Measurements from ENCODE around the gene CDH23. TPM values are rescaled to one million over a fixed set of nuclear protein-coding genes. Genes with fewer than 3 reads are reported as not detected.

The CDH23 gene
- total RNA-seq, 1 experiment from 2014 or later = not detected

DNA sequence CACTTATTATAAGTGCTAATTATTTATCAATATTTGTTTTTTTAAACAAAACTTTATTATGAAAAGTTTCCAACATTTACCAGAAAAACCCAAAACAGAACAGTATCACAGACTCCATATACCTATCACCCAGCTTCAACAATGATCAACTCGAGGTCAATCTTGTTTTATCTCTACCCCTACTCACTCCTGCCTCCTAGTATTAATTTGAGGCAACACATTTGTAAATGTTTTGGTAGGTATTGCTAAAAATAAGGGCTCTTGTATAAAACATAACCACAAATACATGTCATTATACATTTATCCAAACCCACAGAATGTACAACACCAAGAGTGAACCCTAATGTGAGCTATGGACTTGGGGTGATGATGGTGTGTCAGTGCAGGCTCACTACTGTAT is 15.9 kb upstream of the CDH23 start:
- Histone ChIP-seq H3K4me1 (ENCODE audit: insufficient read depth, low read length) (peaks cover 9% of the 10 kb centered on the region), H2AFZ (ENCODE audit: low read length) (no peak overlapping the region), H4K20me1 (ENCODE audit: low read length) (no peaks in the 10 kb centered on the region), H3F3A (ENCODE audit: low read length, unreplicated experiment) (no peaks in the 10 kb centered on the region), H3K27ac (ENCODE audit: low read length) (no peak overlapping the region), H3K9me3 (ENCODE audit: low read length) (no peaks in the 10 kb centered on the region), H3K9me2 (replicated peaks; ENCODE audit: low read length) (no peaks in the 10 kb centered on the region), H3K4me2 (ENCODE audit: low read length) (no peak overlapping the region), H3K4me3 (ENCODE audit: low read length) (no peak overlapping the region), H3K36me3 (ENCODE audit: low read depth, low read length) (no peaks in the 10 kb centered on the region), H3K27me3 (ENCODE audit: low read length) (no peaks in the 10 kb centered on the region), H3K79me2 (ENCODE audit: low read length) (no peaks in the 10 kb centered on the region), H3K9ac (ENCODE audit: low read length) (no peak overlapping the region)
- DNase-seq (no peak), ATAC-seq (no peak)
- ChIA-PET CTCF (no interaction called here), POLR2A (ENCODE audit: unreplicated experiment) (no interaction called here)
- TF ChIP-seq, protein P1, sequence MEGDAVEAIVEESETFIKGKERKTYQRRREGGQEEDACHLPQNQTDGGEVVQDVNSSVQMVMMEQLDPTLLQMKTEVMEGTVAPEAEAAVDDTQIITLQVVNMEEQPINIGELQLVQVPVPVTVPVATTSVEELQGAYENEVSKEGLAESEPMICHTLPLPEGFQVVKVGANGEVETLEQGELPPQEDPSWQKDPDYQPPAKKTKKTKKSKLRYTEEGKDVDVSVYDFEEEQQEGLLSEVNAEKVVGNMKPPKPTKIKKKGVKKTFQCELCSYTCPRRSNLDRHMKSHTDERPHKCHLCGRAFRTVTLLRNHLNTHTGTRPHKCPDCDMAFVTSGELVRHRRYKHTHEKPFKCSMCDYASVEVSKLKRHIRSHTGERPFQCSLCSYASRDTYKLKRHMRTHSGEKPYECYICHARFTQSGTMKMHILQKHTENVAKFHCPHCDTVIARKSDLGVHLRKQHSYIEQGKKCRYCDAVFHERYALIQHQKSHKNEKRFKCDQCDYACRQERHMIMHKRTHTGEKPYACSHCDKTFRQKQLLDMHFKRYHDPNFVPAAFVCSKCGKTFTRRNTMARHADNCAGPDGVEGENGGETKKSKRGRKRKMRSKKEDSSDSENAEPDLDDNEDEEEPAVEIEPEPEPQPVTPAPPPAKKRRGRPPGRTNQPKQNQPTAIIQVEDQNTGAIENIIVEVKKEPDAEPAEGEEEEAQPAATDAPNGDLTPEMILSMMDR (conservative IDR thresholded peaks at IDR 0.05; ENCODE audit: low read depth, low read length) = no peak
- TF ChIP-seq EZH2 (IDR thresholded peaks at IDR 0.05; ENCODE audit: low read length, unreplicated experiment) (no peak), EZH2phosphoT487 (IDR thresholded peaks at IDR 0.05; ENCODE audit: borderline replicate concordance, low read length) (no peak)
- intact Hi-C loops (cut with micrococcal nuclease) = loop anchor here (10.0 kb wide), 2 partner anchors 184 to 324 kb away; no protein-coding TSS in a partner anchor
- BruUV-seq (replicated peaks) = no TSS peak

DNA sequence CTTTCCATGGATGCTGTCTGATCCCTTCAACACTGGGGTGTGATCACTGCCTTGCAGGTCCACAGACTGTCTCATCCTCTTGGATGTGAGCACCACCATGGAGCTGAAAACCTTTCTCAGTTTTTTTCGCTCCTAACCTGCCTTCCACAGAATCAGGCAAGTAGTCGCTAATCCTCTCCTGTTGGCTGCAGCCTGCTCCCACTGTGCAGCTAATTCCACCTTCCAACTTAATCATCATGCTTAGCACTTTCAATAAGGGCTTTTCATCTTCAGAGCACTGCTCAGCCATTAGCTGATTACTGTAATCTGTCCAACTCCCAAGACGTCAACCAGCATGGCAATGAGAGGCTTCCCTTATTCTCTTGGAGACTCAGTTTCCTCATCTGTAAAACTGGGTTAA is 15.1 kb upstream of the CDH23 start:
- Histone ChIP-seq H3F3A (ENCODE audit: low read length, unreplicated experiment) (no peaks in the 10 kb centered on the region), H3K36me3 (ENCODE audit: low read depth, low read length) (no peaks in the 10 kb centered on the region), H3K27me3 (ENCODE audit: low read length) (no peaks in the 10 kb centered on the region), H3K4me2 (ENCODE audit: low read length) (no peak overlapping the region), H3K79me2 (ENCODE audit: low read length) (no peaks in the 10 kb centered on the region), H4K20me1 (ENCODE audit: low read length) (no peaks in the 10 kb centered on the region), H2AFZ (ENCODE audit: low read length) (no peak overlapping the region), H3K4me3 (ENCODE audit: low read length) (no peak overlapping the region), H3K9me2 (replicated peaks; ENCODE audit: low read length) (no peaks in the 10 kb centered on the region), H3K9ac (ENCODE audit: low read length) (no peak overlapping the region), H3K27ac (ENCODE audit: low read length) (no peak overlapping the region), H3K4me1 (ENCODE audit: insufficient read depth, low read length) (peaks cover 7% of the 10 kb centered on the region), H3K9me3 (ENCODE audit: low read length) (no peaks in the 10 kb centered on the region)
- BruUV-seq (replicated peaks) = no TSS peak
- ChIA-PET CTCF (no interaction called here), POLR2A (ENCODE audit: unreplicated experiment) (no interaction called here)
- ATAC-seq (no peak), DNase-seq (no peak)
- TF ChIP-seq EZH2 (IDR thresholded peaks at IDR 0.05; ENCODE audit: low read length, unreplicated experiment) (no peak), EZH2phosphoT487 (IDR thresholded peaks at IDR 0.05; ENCODE audit: borderline replicate concordance, low read length) (no peak)
- TF ChIP-seq, protein P1 (conservative IDR thresholded peaks at IDR 0.05; ENCODE audit: low read depth, low read length) = no peak
- intact Hi-C loops (cut with micrococcal nuclease) = loop anchor here (10.0 kb wide), 2 partner anchors 183 to 323 kb away; no protein-coding TSS in a partner anchor

GRCh38 chr10:71382028-71382427 is 14.7 kb upstream of the CDH23 start:
- no peak overlapping the region for H3K4me2 ChIP-seq (ENCODE audit: low read length)
- ATAC-seq (no peak), DNase-seq (no peak)
- POLR2A ChIA-PET (ENCODE audit: unreplicated experiment) = no interaction called here
- no peaks in the 10 kb centered on the region for H3K79me2 ChIP-seq (ENCODE audit: low read length)
- H3K9me3 ChIP-seq (ENCODE audit: low read length) = no peaks in the 10 kb centered on the region
- intact Hi-C loops (cut with micrococcal nuclease) = loop anchor here (10.0 kb wide), 2 partner anchors 183 to 323 kb away; no protein-coding TSS in a partner anchor
- no peak overlapping the region for H3K27ac ChIP-seq (ENCODE audit: low read length)
- CTCF ChIA-PET = no interaction called here
- H3K4me1 ChIP-seq (ENCODE audit: insufficient read depth, low read length) = peaks cover 3% of the 10 kb centered on the region; the same call in 1 of the 2 replicates
- no peak overlapping the region for H2AFZ ChIP-seq (ENCODE audit: low read length)
- H3K27me3 ChIP-seq (ENCODE audit: low read length) = no peaks in the 10 kb centered on the region
- TF ChIP-seq, protein P1 (conservative IDR thresholded peaks at IDR 0.05; ENCODE audit: low read depth, low read length) = no peak
- TF ChIP-seq EZH2phosphoT487 (IDR thresholded peaks at IDR 0.05; ENCODE audit: borderline replicate concordance, low read length) = no peak
- TF ChIP-seq EZH2 (IDR thresholded peaks at IDR 0.05; ENCODE audit: low read length, unreplicated experiment) = no peak
- no peak overlapping the region for H3K4me3 ChIP-seq (ENCODE audit: low read length)
- H4K20me1 ChIP-seq (ENCODE audit: low read length) = no peaks in the 10 kb centered on the region
- H3F3A ChIP-seq (ENCODE audit: low read length, unreplicated experiment) = no peaks in the 10 kb centered on the region
- H3K9me2 ChIP-seq (replicated peaks; ENCODE audit: low read length) = no peaks in the 10 kb centered on the region
- no TSS peak for BruUV-seq (replicated peaks)
- H3K36me3 ChIP-seq (ENCODE audit: low read depth, low read length) = no peaks in the 10 kb centered on the region
- H3K9ac ChIP-seq (ENCODE audit: low read length) = no peak overlapping the region
